GM21390 (cell line): ENCODE data around the gene ELP6.

Experiments
- ATAC-seq: cut with Tn5 transposase; IDR thresholded peaks from one replicate; pipeline ENCODE4 v1.9.1; 2021; ENCODE audit not compliant: unreplicated experiment

Gene ELP6, protein sequence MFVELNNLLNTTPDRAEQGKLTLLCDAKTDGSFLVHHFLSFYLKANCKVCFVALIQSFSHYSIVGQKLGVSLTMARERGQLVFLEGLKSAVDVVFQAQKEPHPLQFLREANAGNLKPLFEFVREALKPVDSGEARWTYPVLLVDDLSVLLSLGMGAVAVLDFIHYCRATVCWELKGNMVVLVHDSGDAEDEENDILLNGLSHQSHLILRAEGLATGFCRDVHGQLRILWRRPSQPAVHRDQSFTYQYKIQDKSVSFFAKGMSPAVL

DNA sequence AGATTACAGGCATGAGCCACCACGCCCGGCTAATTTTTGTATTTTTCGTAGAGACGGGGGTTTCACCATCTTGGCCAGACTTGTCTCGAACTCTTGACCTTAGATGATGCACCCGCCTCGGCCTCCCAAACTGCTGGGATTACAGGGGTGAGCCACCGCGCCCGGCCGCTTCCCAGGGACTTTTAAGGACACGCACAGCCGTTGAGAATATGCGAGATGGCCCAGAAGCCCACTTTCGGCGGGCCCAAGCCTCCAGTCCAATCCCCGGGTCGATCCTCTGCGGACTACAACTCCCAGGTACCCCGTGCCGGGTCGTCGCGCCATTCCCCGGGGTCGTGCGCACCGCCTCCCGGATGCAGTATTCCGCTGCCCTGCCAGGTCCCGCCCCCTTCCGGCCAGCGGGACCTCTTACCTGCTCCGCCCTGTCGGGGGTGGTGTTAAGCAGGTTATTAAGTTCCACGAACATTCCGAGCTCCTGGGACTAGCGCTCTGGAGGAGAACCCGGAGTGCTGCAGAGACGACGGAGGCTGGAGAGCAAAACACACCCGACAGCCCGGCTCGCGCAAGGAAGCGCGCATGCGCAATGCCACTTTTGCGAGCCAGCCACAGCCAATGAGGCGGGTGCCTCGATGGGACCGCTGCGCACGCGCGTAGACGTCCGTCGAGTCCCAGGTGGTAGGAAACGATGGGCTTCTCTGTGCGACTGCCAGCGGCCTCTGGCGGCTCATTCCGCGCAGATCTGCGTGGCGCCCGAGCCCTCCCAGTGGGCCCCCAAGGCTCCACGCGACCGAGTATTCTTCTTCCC, at the start of gene ELP6:
ELP6 (minus strand) TSS at position 588 of the 805 bp plus-strand sequence; CDS start at position 466, 122 bp downstream.
- peak; percentile 89 for ATAC-seq

DNA sequence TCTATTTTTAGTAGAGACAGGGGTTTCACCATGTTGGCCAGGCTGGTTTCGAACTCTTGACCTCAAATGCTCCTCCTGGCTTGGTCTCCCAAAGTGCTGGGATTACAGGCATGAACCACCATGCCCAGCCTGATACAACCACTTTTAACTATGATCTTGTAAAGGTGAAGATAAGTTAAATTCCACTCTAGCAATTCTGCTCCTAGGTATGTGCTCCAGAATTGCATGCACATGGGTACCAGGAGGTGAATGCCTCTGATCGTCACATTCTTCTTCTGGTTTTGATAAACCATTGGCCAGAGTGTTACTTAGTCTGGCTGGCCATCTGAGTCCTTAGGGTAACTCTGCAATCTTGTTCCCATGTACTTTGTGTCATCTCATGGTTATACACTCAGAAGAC, 42.8 kb upstream of the ELP6 start:
- no peak for ATAC-seq

- no peak for ATAC-seq
These were observed 40.8 kb upstream of the ELP6 start for GRCh38 chr3:47554335-47554734.

DNA sequence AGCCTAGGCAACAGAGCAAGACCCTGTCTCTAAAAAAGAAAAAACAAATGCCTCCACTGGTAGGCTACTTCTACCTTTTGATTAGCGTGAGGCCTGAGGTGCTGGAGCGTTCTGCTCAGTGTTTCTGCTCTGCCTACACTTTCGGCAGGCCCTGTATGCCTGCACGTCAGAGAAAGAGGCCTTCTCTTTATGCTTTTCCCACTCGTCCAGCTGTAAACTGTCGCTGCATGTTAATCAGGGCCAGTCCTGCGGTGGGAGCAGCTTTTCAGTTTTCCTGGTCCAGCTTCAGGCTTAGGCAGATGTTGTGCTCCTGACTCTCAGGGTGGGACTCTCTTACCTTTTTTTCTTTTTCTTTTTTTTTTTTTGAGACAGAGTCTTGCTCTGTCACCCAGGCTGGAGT, 39.9 kb upstream of the ELP6 start:
- no peak for ATAC-seq

DNA sequence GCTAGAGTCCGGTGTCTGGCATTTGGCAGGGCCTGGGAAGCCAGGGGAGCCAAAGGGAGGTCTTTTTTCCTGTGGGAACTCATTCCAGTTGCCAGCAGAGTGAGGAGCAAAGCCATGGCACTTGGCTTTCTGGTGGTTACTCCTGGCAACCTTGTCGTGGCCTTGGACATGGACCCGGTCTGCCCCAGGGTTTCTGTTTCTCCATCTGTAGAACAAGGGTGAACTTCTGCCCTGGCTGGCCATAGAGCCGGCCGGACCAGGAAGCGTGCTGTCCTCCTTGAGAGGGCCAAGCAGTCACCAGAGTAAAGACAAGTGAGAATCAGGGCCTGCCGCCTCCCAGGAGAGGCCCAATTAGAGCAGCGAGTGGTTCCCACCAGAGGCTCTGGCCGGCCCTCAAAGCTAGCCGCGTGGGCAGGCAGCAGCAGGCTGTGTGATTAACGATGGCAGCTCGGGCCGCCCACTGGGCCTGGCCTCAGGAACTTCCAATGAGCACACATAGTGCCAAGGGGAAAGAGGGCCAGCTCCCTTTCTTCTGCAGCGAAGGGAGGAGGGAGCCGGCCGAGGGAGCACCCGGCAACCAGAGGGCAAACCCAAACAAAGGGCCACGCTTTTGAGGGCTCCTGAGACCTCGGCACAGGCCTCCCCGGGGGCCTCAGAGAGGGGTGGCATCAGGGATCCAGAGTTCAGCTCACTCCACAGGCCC, 29.1 kb upstream of the ELP6 start:
- no peak for ATAC-seq

DNA sequence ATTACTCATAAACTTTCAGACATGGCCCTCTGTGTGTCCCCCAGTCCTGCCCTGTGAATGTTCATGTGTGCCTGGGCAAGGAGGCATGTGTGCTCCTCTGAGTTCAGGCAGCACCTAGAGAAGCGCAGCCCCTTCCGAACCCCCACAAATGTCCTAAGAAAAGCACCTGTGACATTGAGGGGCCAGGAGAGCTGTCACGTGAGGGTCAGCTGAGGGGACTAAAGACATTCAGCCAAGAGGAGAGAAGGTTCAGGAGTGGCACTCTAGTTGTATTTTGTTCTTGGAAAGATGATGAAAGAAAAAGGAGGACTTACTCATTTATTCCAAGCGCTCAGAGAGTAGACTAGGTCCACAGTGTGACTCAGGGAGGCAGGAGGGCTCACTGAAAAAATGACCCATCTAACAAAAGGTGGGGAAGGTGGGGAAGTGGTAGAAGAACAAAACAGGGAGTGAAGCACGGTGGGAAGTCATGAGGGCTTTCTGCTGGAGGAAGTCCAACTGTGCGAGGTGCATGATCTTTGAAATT, 28.1 kb upstream of the ELP6 start:
- no peak for ATAC-seq

GRCh38 chr3:47540281-47540680, 26.8 kb upstream of the ELP6 start:
- ATAC-seq = no peak

DNA sequence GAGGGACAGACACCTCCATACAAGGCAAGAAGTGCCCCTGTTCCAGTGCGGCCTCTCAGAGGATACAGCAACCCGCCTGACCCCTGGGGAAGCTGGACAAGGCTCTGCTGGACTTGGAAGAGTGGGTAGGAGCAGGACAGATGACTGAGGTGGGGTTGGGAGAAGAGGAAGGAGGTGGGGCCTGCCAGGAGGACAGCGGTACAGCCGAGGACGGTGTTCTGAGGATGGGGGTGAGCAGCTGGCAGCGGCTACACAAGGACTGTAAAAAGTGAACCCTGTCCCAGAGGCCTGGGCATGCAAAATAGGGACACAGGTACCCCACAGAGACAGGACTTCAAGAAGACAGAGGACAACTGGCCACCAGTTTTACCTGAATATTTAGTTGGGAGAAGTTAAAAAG, 23.5 kb upstream of the ELP6 start:
- ATAC-seq = no peak

GRCh38 chr3:47536221-47536891, 22.8 kb upstream of the ELP6 start:
- no peak for ATAC-seq

GRCh38 chr3:47533996-47534454, 20.5 kb upstream of the ELP6 start:
- ATAC-seq = no peak

GRCh38 chr3:47533481-47533880, 20.0 kb upstream of the ELP6 start:
- ATAC-seq = no peak

DNA sequence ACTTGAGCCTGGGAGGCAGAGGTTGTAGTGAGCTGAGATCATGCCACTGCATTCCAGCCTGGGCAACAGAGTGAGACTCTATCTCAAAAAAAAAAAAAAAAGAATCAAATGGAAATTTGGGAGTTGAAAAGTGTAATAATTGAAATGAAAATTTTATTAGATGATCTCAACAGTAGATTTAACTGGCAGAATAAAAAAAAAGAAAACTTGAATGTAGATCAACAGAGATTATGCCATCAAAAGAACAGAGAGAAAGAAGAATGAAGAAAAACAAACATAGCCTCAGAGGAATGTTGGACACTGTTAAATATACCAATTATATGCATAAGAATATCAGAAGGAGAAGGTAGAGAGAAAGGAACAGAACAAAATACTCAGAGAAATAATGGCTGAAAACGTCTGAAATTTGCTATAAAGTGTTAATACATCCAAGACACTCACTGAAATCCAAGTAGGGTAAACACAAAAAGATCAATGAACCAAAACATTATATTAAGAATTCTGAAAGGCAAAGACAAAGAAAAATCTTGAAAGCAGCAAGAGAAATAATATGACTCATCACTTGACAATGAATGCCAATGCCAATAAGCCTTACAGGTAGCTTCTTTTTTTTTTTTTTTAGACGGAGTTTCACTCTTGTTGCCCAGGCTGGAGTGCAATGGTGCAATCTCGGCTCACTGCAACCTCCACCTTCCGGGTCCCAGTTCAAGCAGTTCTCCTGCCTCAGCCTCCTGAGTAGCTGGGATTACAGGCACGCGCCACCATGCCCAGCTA, 14.6 kb upstream of the ELP6 start:
- ATAC-seq = no peak

DNA sequence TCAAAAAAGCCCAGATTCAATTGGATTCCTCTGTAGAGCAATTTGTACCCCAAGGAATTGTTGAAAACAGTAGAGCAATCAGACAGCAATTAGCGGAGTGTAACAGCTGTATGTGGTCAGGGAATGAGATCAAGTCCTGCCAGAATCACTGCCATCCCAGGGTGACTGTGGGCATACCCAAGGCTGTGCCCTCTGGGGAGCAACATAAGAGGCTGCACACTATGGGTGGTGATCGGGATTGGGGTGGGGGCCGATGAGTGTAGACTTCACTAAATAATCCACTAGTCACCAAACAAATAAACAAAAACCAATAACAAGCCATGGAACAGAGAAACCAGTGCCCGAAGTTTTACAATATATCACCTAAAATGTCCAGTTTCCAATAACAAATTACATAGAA, 12.1 kb upstream of the ELP6 start:
- ATAC-seq = no peak

DNA sequence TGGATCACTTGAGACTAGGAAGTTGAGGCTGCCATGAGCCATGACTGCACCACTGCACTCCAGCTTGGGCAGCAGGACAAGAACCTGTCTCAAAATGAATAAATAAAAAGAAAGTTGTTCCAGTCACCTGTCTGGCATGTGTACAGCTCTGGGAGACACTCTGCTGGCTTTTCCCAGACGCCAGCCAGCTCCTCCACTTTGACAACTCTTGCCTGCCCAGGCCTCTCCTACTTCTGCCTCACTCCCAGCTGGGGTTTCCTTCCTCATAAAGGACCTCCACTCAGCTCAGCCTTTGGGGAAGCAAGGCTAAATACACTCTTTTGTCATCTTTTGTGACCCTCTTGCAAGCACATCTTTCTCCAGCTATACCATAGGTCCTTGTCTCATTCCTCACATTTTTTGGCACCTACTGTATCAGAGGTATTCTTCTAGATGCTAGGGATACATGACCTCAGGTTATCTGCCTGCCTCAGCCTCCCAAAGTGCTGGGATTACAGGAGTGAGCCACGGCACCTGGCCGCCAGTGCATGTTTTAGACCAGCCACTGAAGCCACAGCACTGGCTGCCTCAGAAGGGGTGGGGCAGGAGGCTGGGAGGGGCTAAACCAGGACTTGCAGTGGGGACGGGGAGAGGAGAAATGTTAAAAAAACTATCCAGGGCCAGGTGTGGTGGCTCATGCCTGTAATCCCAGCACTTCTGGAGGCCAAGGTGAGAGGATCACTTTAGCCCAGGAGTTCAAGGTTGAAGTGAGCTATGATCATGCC, 10.0 kb upstream of the ELP6 start:
- ATAC-seq = no peak

- no peak for ATAC-seq
These were observed 8.8 kb upstream of the ELP6 start for GRCh38 chr3:47522082-47522987.

DNA sequence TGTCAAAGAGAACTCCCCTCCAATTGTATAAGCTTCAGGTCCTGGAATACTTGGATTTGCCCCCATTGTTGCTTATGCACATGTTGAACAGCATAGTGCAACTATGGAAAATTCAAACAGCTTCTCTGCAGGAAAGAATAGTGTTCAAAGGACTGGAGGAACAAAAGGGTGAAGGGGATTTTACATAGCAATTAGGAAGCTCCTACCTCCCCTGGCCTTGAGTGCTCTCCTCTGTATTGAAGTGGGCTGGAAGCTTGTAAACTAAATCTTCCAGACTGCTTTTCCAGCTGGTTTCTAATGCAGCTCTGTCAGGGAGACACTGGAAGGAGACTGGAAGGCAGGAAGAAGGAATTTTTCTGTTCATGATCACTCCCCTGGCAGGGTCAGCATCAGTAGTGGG, 7.2 kb upstream of the ELP6 start:
- no peak for ATAC-seq

DNA sequence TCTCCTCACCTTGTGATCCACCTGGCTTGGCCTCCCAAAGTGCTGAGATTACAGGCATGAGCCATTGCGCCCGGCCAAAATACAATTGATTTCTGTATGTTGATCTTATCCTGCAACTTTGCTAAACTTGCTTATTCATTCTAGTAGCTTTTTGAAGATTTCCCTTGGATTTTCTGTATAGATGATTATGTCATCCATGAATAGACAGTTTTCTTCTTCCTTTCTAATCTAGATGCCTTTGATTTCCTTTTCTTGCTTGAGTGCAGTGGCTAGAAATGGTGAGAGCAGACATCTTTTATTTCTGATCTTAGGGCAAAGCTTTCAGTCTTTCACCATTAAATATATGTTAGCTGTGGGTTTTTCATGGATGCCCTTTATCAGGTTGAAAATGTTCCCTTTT, 4.4 kb upstream of the ELP6 start:
- no peak for ATAC-seq

DNA sequence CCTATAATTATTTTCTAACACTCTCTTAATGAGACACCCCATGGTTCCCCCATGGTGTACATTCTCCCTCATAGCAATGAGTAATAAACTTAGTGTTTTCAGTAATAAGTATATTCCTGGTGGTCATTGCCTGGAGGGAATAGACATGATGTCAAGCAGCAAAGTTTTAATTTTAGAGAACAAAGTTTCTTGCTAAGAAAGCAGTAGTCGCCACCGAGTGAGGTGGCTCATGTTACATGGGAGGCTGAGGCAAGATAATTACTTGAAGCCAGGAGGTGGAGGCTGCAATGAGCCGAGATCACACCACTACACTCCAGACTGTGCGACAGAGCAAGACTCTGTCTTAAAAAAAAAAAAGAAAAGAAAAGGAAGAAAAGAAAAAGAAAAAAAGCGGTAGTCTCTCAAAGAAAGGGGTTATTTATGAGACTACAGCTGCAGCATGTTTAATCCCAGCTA, 2.4 kb upstream of the ELP6 start:
- no peak for ATAC-seq
